HEK293 (cell line): ENCODE measurements around the gene GRIPAP1.

ENCODE experiments used
- CTCF ChIA-PET: fragments of 350-600 bp; formaldehyde crosslinking; extraction: SDS; loops from one replicate; lab custom pipeline; 2021; ENCODE audit warnings: antibody characterized with exemption; lab: Yijun Ruan, JAX
- POLR2A ChIA-PET: fragments of 300-600 bp; formaldehyde crosslinking; extraction: SDS; loops from one replicate; lab custom pipeline; 2020; ENCODE audit warnings: antibody characterized with exemption, inconsistent platforms; lab: Yijun Ruan, JAX
- H3K27ac ChIP-seq: fragments of 200-500 bp; sonication (Bioruptor generic); 2 replicates; pipeline ENCODE4 v1.5.1; 2014; ENCODE audit warnings: low read depth, low read length, control low read depth, inconsistent platforms; ENCODE audit errors: extremely low read depth
- H3K36me3 ChIP-seq, 2 experiments: fragments of 200-500 bp in 1 of 2; sonication (Bioruptor generic) in 1 of 2; 1 replicate in 1 of 2; 2 replicates in 1 of 2; pipeline ENCODE4 v1.5.1; 2014 to 2017; ENCODE audit warnings: inconsistent platforms in 2 of 2, low read length in 2 of 2; ENCODE audit not compliant: control insufficient read depth in 2 of 2, insufficient read depth in 1 of 2
- H3K4me1 ChIP-seq: fragments of 200-500 bp; sonication (Bioruptor generic); 2 replicates; pipeline ENCODE4 v1.5.1; 2014; ENCODE audit warnings: mild to moderate bottlenecking, low read length, inconsistent platforms; ENCODE audit not compliant: control insufficient read depth, insufficient read depth
- H3K4me3 ChIP-seq: 2 replicates; pipeline ENCODE4 v1.5.1; 2011; ENCODE audit warnings: low read depth, mild to moderate bottlenecking, control low read depth, low read length, moderate library complexity
- H3K9me3 ChIP-seq: fragments of 200-500 bp; sonication (Bioruptor generic); 2 replicates; pipeline ENCODE4 v1.5.1; 2014; ENCODE audit warnings: low read depth, low read length, inconsistent platforms; ENCODE audit not compliant: control insufficient read depth, insufficient read depth
- GLIS1 ChIP-seq: fragments of 450-650 bp; formaldehyde crosslinking; IDR thresholded peaks from 2 replicates; pipeline ENCODE4 v1.5.1; 2016; ENCODE audit warnings: missing biosample characterization, missing genetic modification characterization
- KLF1 ChIP-seq: fragments of 450-650 bp; formaldehyde crosslinking; IDR thresholded peaks from 2 replicates; pipeline ENCODE4 v1.5.1; 2016; ENCODE audit warnings: missing biosample characterization, missing genetic modification characterization
- KLF9 ChIP-seq: fragments of 450-650 bp; formaldehyde crosslinking; IDR thresholded peaks from 2 replicates; pipeline ENCODE4 v1.5.1; 2016; ENCODE audit warnings: missing biosample characterization, missing genetic modification characterization, low read depth
- MEIS1 ChIP-seq: sonication (generic); formaldehyde crosslinking; IDR thresholded peaks from 2 replicates; pipeline ENCODE4 v1.8.1; 2022; ENCODE audit warnings: missing genetic modification reagents, mild to moderate bottlenecking, borderline replicate concordance
- PRDM4 ChIP-seq: fragments of 450-650 bp; formaldehyde crosslinking; IDR thresholded peaks from 2 replicates; pipeline ENCODE4 v1.5.1; 2017; ENCODE audit warnings: missing biosample characterization, missing genetic modification characterization
- REST ChIP-seq: fragments of 450-650 bp; formaldehyde crosslinking; IDR thresholded peaks from 2 replicates; pipeline ENCODE4 v1.5.1; 2016; ENCODE audit warnings: missing biosample characterization, missing genetic modification characterization
- SP3 ChIP-seq: fragments of 450-650 bp; formaldehyde crosslinking; IDR thresholded peaks from 2 replicates; pipeline ENCODE4 v1.5.1; 2016; ENCODE audit warnings: missing biosample characterization, missing genetic modification characterization
- TRIM28 ChIP-seq: IDR thresholded peaks from 2 replicates; pipeline ENCODE4 v1.6.1; 2011; ENCODE audit warnings: low read length, control low read depth, borderline replicate concordance
- ZNF132 ChIP-seq: fragments of 450-650 bp; formaldehyde crosslinking; IDR thresholded peaks from 2 replicates; pipeline ENCODE4 v1.5.1; 2017; ENCODE audit warnings: missing biosample characterization, missing genetic modification characterization, borderline replicate concordance
- ZNF155 ChIP-seq: fragments of 450-650 bp; formaldehyde crosslinking; IDR thresholded peaks from 2 replicates; pipeline ENCODE4 v1.5.1; 2016; ENCODE audit warnings: missing biosample characterization, missing genetic modification characterization
- ZNF221 ChIP-seq: fragments of 450-650 bp; formaldehyde crosslinking; IDR thresholded peaks from 2 replicates; pipeline ENCODE4 v1.5.1; 2017; ENCODE audit warnings: missing biosample characterization, missing genetic modification characterization, borderline replicate concordance
- ZNF23 ChIP-seq: fragments of 450-650 bp; formaldehyde crosslinking; IDR thresholded peaks from 2 replicates; pipeline ENCODE4 v1.5.1; 2016; ENCODE audit warnings: missing biosample characterization, missing genetic modification characterization, borderline replicate concordance
- ZNF324 ChIP-seq: fragments of 450-650 bp; formaldehyde crosslinking; IDR thresholded peaks from 2 replicates; pipeline ENCODE4 v1.5.1; 2016; ENCODE audit warnings: missing biosample characterization, missing genetic modification characterization
- ZNF394 ChIP-seq: fragments of 450-650 bp; formaldehyde crosslinking; IDR thresholded peaks from 2 replicates; pipeline ENCODE4 v1.5.1; 2016; ENCODE audit warnings: missing biosample characterization, missing genetic modification characterization, mild to moderate bottlenecking, moderate library complexity, borderline replicate concordance
- ZNF398 ChIP-seq: fragments of 450-650 bp; formaldehyde crosslinking; IDR thresholded peaks from 2 replicates; pipeline ENCODE4 v1.5.1; 2017; ENCODE audit warnings: missing biosample characterization, missing genetic modification characterization
- ZNF501 ChIP-seq: fragments of 450-650 bp; formaldehyde crosslinking; IDR thresholded peaks from 2 replicates; pipeline ENCODE4 v1.5.1; 2016; ENCODE audit warnings: missing biosample characterization, missing genetic modification characterization
- ZNF510 ChIP-seq: fragments of 450-650 bp; formaldehyde crosslinking; IDR thresholded peaks from 2 replicates; pipeline ENCODE4 v1.5.1; 2018; ENCODE audit warnings: mild to moderate bottlenecking, missing genetic modification characterization, missing biosample characterization; ENCODE audit not compliant: insufficient replicate concordance
- ZNF544 ChIP-seq: fragments of 450-650 bp; formaldehyde crosslinking; IDR thresholded peaks from 2 replicates; pipeline ENCODE4 v1.5.0; 2017; ENCODE audit warnings: missing biosample characterization, missing genetic modification characterization
- ZNF555 ChIP-seq: fragments of 450-650 bp; formaldehyde crosslinking; conservative IDR thresholded peaks from 2 replicates; pipeline ENCODE4 v1.5.1; 2017; ENCODE audit warnings: missing biosample characterization, mild to moderate bottlenecking, missing genetic modification characterization, inconsistent platforms
- ZNF561 ChIP-seq: fragments of 450-650 bp; IDR thresholded peaks from 2 replicates; pipeline ENCODE4 v1.5.1; 2018; ENCODE audit warnings: missing biosample characterization, missing genetic modification characterization, borderline replicate concordance
- ZNF580 ChIP-seq: fragments of 450-650 bp; formaldehyde crosslinking; IDR thresholded peaks from 2 replicates; pipeline ENCODE4 v1.5.1; 2016; ENCODE audit warnings: missing biosample characterization, missing genetic modification characterization
- ZNF585B ChIP-seq: fragments of 450-650 bp; formaldehyde crosslinking; IDR thresholded peaks from 2 replicates; pipeline ENCODE4 v1.5.1; 2016; ENCODE audit warnings: missing biosample characterization, missing genetic modification characterization
- ZNF624 ChIP-seq: fragments of 450-650 bp; formaldehyde crosslinking; IDR thresholded peaks from 2 replicates; pipeline ENCODE4 v1.5.1; 2017; ENCODE audit warnings: missing biosample characterization, missing genetic modification characterization
- ZNF626 ChIP-seq: fragments of 450-650 bp; sonication (Bioruptor Pico); formaldehyde crosslinking; IDR thresholded peaks from 2 replicates; pipeline ENCODE4 v1.5.1; 2018; ENCODE audit warnings: missing biosample characterization, missing genetic modification characterization, inconsistent platforms
- ZNF645 ChIP-seq: fragments of 450-650 bp; formaldehyde crosslinking; IDR thresholded peaks from 2 replicates; pipeline ENCODE4; 2016; ENCODE audit warnings: missing biosample characterization, missing genetic modification characterization
- ZNF692 ChIP-seq: fragments of 450-650 bp; formaldehyde crosslinking; IDR thresholded peaks from 2 replicates; pipeline ENCODE4 v1.5.1; 2016; ENCODE audit warnings: missing biosample characterization, missing genetic modification characterization
- ZNF747 ChIP-seq: fragments of 450-650 bp; formaldehyde crosslinking; IDR thresholded peaks from 2 replicates; pipeline ENCODE4 v1.5.1; 2016; ENCODE audit warnings: missing biosample characterization, missing genetic modification characterization
- ZSCAN23 ChIP-seq: fragments of 450-650 bp; formaldehyde crosslinking; IDR thresholded peaks from 2 replicates; pipeline ENCODE4 v1.5.1; 2016; ENCODE audit warnings: missing biosample characterization, missing genetic modification characterization

GRIPAP1 gene

GRCh38 chrX:49001521-49002090 is 458 bp downstream of the GRIPAP1 start:
- H3K9me3 ChIP-seq = no peaks in the 10 kb centered on the region
- H3K36me3 ChIP-seq = peaks cover 11 to 31% of the 10 kb centered on the region in 2 experiments
- peak overlapping the region; percentile 77 for H3K4me3 ChIP-seq
- ChIA-PET CTCF (interaction anchor here (1.5 kb wide), 1 partner anchor 42 kb away, joined by 9 read pairs; the partner anchor contains the start of gene TFE3), POLR2A (interaction anchor here (0.7 to 1.5 kb wide), 9 partner anchors 21 to 189 kb away, joined by 3 to 14 read pairs (median 6); partner anchors contain the start of genes KCND1, OTUD5, PQBP1 and TFE3)
- no peaks in the 10 kb centered on the region for H3K4me1 ChIP-seq
- H3K27ac ChIP-seq = peak overlapping the region; percentile 91
- no peak for TF ChIP-seq ZSCAN23 (tag by site-specific recombination)
- TF ChIP-seq KLF9 = no peak
- no peak for TF ChIP-seq ZNF510 (tag by site-specific recombination)
- no peak for TF ChIP-seq ZNF580 (tag by site-specific recombination)
- TF ChIP-seq ZNF645 (tag by site-specific recombination) = no peak
- TF ChIP-seq ZNF394 (tag by site-specific recombination) = no peak
- no peak for TF ChIP-seq ZNF692 (tag by site-specific recombination)
- TF ChIP-seq ZNF747 (tag by site-specific recombination) = no peak
- no peak for TF ChIP-seq ZNF221 (tag by site-specific recombination)
- no peak for TF ChIP-seq ZNF555
- no peak for TF ChIP-seq PRDM4 (tag by site-specific recombination)
- TF ChIP-seq REST (tag by site-specific recombination) = no peak
- TF ChIP-seq SP3 = 0 out of 2 replicates have a peak, but pooled peaks have one; percentile 46
- TF ChIP-seq ZNF155 (tag by site-specific recombination) = no peak
- TF ChIP-seq ZNF544 (tag by site-specific recombination) = no peak
- TF ChIP-seq ZNF626 (tag by site-specific recombination) = no peak
- no peak for TF ChIP-seq GLIS1 (tag by site-specific recombination)
- TF ChIP-seq TRIM28 = no peak
- TF ChIP-seq MEIS1 (CRISPR knock-in tag) = no peak
- no peak for TF ChIP-seq ZNF561
- no peak for TF ChIP-seq ZNF132 (tag by site-specific recombination)
- TF ChIP-seq ZNF585B = no peak
- no peak for TF ChIP-seq ZNF398 (tag by site-specific recombination)
- TF ChIP-seq ZNF501 (tag by site-specific recombination) = no peak
- no peak for TF ChIP-seq KLF1 (tag by site-specific recombination)
- TF ChIP-seq ZNF23 = no peak
- TF ChIP-seq ZNF324 = no peak
- no peak for TF ChIP-seq ZNF624 (tag by site-specific recombination)
